SK-N-SH (cell line): ENCODE data around the gene ARHGEF7.

Experiments used
- CHD2 ChIP-seq: fragments of 150-350 bp; IDR thresholded peaks from 2 replicates; pipeline ENCODE4 v1.6.1; 2018; ENCODE audit warnings: low read length; ENCODE audit not compliant: partially characterized antibody
- FOXM1 ChIP-seq: IDR thresholded peaks from 2 replicates; pipeline ENCODE4 v1.4.0; 2012; ENCODE audit warnings: low read depth, mild to moderate bottlenecking
- MAX ChIP-seq: IDR thresholded peaks from 2 replicates; pipeline ENCODE4 v1.4.0; 2012; ENCODE audit warnings: low read depth
- MXI1 ChIP-seq: IDR thresholded peaks from 2 replicates; pipeline ENCODE4 v1.6.1; 2012; ENCODE audit warnings: mild to moderate bottlenecking, low read depth, low read length, improper control_type of control experiment
- RAD21 ChIP-seq: IDR thresholded peaks from 2 replicates; pipeline ENCODE4 v1.6.1; 2012; ENCODE audit warnings: mild to moderate bottlenecking, low read length
- RCOR1 ChIP-seq: fragments of 150-350 bp; IDR thresholded peaks from 2 replicates; pipeline ENCODE4 v1.6.1; 2017; ENCODE audit warnings: antibody characterized with exemption, low read length
- RFX5 ChIP-seq: IDR thresholded peaks from 2 replicates; pipeline ENCODE4 v1.6.1; 2012; ENCODE audit warnings: mild to moderate bottlenecking, improper control_type of control experiment, low read length
- SIN3A ChIP-seq: IDR thresholded peaks from 2 replicates; pipeline ENCODE4 v1.6.1; 2012; ENCODE audit warnings: low read depth, mild to moderate bottlenecking, low read length, moderate library complexity, borderline replicate concordance
- TEAD4 ChIP-seq: IDR thresholded peaks from 2 replicates; pipeline ENCODE4 v1.4.0; 2012; ENCODE audit warnings: mild to moderate bottlenecking, borderline replicate concordance; ENCODE audit not compliant: insufficient read depth
- YY1 ChIP-seq: IDR thresholded peaks from 2 replicates; pipeline ENCODE4 v1.4.0; 2012; ENCODE audit warnings: low read depth, mild to moderate bottlenecking
- TF ChIP-seq, protein P1 (sequence below): fragments of 200-600 bp; sonication (generic); IDR thresholded peaks from 2 replicates; pipeline ENCODE4 v1.6.1; 2017; ENCODE audit warnings: antibody characterized with exemption, mild to moderate bottlenecking, moderate library complexity
- TF ChIP-seq, protein P2 (sequence below): IDR thresholded peaks from 2 replicates; pipeline ENCODE4 v1.6.1; 2012; ENCODE audit warnings: mild to moderate bottlenecking, low read depth, low read length, moderate library complexity

- TF ChIP-seq, protein P1, sequence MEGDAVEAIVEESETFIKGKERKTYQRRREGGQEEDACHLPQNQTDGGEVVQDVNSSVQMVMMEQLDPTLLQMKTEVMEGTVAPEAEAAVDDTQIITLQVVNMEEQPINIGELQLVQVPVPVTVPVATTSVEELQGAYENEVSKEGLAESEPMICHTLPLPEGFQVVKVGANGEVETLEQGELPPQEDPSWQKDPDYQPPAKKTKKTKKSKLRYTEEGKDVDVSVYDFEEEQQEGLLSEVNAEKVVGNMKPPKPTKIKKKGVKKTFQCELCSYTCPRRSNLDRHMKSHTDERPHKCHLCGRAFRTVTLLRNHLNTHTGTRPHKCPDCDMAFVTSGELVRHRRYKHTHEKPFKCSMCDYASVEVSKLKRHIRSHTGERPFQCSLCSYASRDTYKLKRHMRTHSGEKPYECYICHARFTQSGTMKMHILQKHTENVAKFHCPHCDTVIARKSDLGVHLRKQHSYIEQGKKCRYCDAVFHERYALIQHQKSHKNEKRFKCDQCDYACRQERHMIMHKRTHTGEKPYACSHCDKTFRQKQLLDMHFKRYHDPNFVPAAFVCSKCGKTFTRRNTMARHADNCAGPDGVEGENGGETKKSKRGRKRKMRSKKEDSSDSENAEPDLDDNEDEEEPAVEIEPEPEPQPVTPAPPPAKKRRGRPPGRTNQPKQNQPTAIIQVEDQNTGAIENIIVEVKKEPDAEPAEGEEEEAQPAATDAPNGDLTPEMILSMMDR: no peak
- TF ChIP-seq FOXM1 (no peak), MAX (no peak), RFX5 (no peak), SIN3A (no peak), RAD21 (no peak), RCOR1 (no peak), YY1 (no peak), MXI1 (no peak), CHD2 (no peak), TEAD4 (no peak)
- TF ChIP-seq, protein P2, sequence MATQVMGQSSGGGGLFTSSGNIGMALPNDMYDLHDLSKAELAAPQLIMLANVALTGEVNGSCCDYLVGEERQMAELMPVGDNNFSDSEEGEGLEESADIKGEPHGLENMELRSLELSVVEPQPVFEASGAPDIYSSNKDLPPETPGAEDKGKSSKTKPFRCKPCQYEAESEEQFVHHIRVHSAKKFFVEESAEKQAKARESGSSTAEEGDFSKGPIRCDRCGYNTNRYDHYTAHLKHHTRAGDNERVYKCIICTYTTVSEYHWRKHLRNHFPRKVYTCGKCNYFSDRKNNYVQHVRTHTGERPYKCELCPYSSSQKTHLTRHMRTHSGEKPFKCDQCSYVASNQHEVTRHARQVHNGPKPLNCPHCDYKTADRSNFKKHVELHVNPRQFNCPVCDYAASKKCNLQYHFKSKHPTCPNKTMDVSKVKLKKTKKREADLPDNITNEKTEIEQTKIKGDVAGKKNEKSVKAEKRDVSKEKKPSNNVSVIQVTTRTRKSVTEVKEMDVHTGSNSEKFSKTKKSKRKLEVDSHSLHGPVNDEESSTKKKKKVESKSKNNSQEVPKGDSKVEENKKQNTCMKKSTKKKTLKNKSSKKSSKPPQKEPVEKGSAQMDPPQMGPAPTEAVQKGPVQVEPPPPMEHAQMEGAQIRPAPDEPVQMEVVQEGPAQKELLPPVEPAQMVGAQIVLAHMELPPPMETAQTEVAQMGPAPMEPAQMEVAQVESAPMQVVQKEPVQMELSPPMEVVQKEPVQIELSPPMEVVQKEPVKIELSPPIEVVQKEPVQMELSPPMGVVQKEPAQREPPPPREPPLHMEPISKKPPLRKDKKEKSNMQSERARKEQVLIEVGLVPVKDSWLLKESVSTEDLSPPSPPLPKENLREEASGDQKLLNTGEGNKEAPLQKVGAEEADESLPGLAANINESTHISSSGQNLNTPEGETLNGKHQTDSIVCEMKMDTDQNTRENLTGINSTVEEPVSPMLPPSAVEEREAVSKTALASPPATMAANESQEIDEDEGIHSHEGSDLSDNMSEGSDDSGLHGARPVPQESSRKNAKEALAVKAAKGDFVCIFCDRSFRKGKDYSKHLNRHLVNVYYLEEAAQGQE: no peak
Observed at GRCh38 chr13:111166882-111167675, 52.0 kb downstream of the ARHGEF7 start.
